KMS-11 (cell line): ENCODE results near the gene ATP7B.

ENCODE experiments used
- H2AFZ ChIP-seq: fragments of 200-600 bp; sonication (generic); 2 replicates; pipeline ENCODE4 v1.6.1; 2016; ENCODE audit warnings: antibody characterized with exemption, mixed run types, low read depth
- H3K27ac ChIP-seq: fragments of 200-600 bp; sonication (generic); 2 replicates; pipeline ENCODE4 v1.6.1; 2016; ENCODE audit warnings: mild to moderate bottlenecking, mixed run types
- H3K27me3 ChIP-seq: fragments of 200-600 bp; sonication (generic); 2 replicates; pipeline ENCODE4 v1.6.1; 2017; ENCODE audit warnings: mild to moderate bottlenecking, low read depth, mixed run types, moderate library complexity; ENCODE audit not compliant: insufficient read depth
- H3K36me3 ChIP-seq: fragments of 200-600 bp; sonication (generic); 2 replicates; pipeline ENCODE4 v1.6.1; 2017; ENCODE audit warnings: mild to moderate bottlenecking, mixed run types; ENCODE audit not compliant: insufficient read depth
- H3K4me1 ChIP-seq: fragments of 200-600 bp; sonication (generic); 2 replicates; pipeline ENCODE4 v1.6.1; 2016; ENCODE audit warnings: mild to moderate bottlenecking, low read depth, mixed run types; ENCODE audit not compliant: poor library complexity, severe bottlenecking
- H3K4me2 ChIP-seq: fragments of 200-600 bp; sonication (generic); 2 replicates; pipeline ENCODE4 v1.7.0; 2016; ENCODE audit warnings: mild to moderate bottlenecking, mixed run types
- H3K4me3 ChIP-seq: fragments of 200-600 bp; sonication (generic); IDR thresholded peaks from 2 replicates; pipeline ENCODE4 v1.6.1; 2017; ENCODE audit warnings: low read depth, low read length, mixed read lengths; ENCODE audit not compliant: insufficient read depth
- H3K79me2 ChIP-seq: fragments of 200-600 bp; sonication (generic); 2 replicates; pipeline ENCODE4 v1.6.1; 2016; ENCODE audit warnings: low read depth, mixed run types; ENCODE audit not compliant: insufficient read depth
- H3K9ac ChIP-seq: fragments of 200-600 bp; sonication (generic); 2 replicates; pipeline ENCODE4 v1.6.1; 2016; ENCODE audit warnings: mild to moderate bottlenecking, mixed run types
- H4K20me1 ChIP-seq: fragments of 200-600 bp; sonication (generic); 2 replicates; pipeline ENCODE4 v1.6.1; 2016; ENCODE audit warnings: mild to moderate bottlenecking, mixed run types; ENCODE audit not compliant: insufficient read depth
- TF ChIP-seq, protein P1 (sequence below): fragments of 200-600 bp; sonication (generic); conservative IDR thresholded peaks from 2 replicates; pipeline ENCODE4 v1.6.1; 2017; ENCODE audit warnings: low read depth, mild to moderate bottlenecking, antibody characterized with exemption, low read length, moderate library complexity, mixed read lengths

Gene ATP7B

DNA sequence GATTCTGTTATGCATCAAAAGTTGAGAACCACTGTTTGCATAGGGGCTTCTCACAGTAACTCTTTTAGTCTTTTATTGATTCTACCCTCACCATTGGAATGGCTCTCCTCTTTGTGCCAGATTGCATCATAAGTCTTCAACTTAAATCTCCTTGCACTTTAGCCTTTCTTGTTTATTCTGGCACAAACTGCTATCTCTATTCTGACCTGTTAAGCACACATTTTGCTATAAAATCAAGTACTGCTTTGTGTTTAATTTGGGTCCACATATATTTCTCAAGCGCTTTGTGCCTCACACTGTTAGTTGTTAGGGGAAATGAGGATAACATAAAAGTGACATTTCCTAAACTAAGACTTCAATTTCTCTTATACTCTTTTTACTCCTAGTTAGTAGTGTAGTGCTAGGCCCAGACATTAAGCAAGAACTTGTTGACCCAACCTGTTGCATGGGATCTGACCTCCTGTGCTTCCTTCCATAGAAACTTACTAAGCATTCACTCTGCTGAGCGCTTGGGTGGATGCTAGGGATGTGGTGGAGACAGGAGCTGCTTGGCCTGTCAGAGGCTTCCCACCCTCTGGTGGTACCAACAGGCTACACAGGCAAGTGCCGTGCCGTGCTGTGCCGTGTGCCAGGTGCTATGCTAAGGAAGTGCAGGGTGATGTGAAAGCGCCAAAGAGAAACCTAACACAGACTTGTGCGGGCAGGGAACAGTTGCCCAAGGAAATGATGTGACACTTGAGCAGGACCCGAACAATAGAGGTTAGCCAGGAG lies 14.4 kb upstream of the ATP7B start:
- TF ChIP-seq, protein P1, sequence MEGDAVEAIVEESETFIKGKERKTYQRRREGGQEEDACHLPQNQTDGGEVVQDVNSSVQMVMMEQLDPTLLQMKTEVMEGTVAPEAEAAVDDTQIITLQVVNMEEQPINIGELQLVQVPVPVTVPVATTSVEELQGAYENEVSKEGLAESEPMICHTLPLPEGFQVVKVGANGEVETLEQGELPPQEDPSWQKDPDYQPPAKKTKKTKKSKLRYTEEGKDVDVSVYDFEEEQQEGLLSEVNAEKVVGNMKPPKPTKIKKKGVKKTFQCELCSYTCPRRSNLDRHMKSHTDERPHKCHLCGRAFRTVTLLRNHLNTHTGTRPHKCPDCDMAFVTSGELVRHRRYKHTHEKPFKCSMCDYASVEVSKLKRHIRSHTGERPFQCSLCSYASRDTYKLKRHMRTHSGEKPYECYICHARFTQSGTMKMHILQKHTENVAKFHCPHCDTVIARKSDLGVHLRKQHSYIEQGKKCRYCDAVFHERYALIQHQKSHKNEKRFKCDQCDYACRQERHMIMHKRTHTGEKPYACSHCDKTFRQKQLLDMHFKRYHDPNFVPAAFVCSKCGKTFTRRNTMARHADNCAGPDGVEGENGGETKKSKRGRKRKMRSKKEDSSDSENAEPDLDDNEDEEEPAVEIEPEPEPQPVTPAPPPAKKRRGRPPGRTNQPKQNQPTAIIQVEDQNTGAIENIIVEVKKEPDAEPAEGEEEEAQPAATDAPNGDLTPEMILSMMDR, result no peak
- no peak overlapping the region for H2AFZ ChIP-seq
- H3K4me1 ChIP-seq, result no peaks in the 10 kb centered on the region
- H3K36me3 ChIP-seq, result no peaks in the 10 kb centered on the region
- no peaks in the 10 kb centered on the region for H3K79me2 ChIP-seq
- no peak overlapping the region for H3K4me3 ChIP-seq
- H3K4me2 ChIP-seq, result no peak overlapping the region
- H4K20me1 ChIP-seq, result no peaks in the 10 kb centered on the region
- no peaks in the 10 kb centered on the region for H3K27me3 ChIP-seq
- no peak overlapping the region for H3K27ac ChIP-seq
- H3K9ac ChIP-seq, result no peak overlapping the region

GRCh38 chr13:52024481-52024880 lies 13.2 kb upstream of the ATP7B start, which contains the start of gene UTP14C:
UTP14C (plus strand) TSS chr13:52024691; CDS start chr13:52028805, 4,114 bp downstream.
- TF ChIP-seq, protein P1, result no peak
- H3K36me3 ChIP-seq, result no peaks in the 10 kb centered on the region
- no peaks in the 10 kb centered on the region for H4K20me1 ChIP-seq
- H2AFZ ChIP-seq, result no peak within 1 kb of the TSS
- H3K27me3 ChIP-seq, result no peaks in the 10 kb centered on the region
- no peak within 1 kb of the TSS for H3K4me3 ChIP-seq
- H3K9ac ChIP-seq, result no peak within 1 kb of the TSS
- no peaks in the 10 kb centered on the region for H3K79me2 ChIP-seq
- no peak within 1 kb of the TSS for H3K27ac ChIP-seq
- no peak within 1 kb of the TSS for H3K4me2 ChIP-seq
- H3K4me1 ChIP-seq, result no peaks in the 10 kb centered on the region

GRCh38 chr13:52022356-52022755 lies 11.1 kb upstream of the ATP7B start:
- H3K79me2 ChIP-seq, result no peaks in the 10 kb centered on the region
- no peak overlapping the region for H2AFZ ChIP-seq
- no peak overlapping the region for H3K27ac ChIP-seq
- no peaks in the 10 kb centered on the region for H3K36me3 ChIP-seq
- no peak overlapping the region for H3K4me3 ChIP-seq
- H3K9ac ChIP-seq, result no peak overlapping the region
- no peak overlapping the region for H3K4me2 ChIP-seq
- TF ChIP-seq, protein P1, result no peak
- H3K27me3 ChIP-seq, result no peaks in the 10 kb centered on the region
- no peaks in the 10 kb centered on the region for H3K4me1 ChIP-seq
- H4K20me1 ChIP-seq, result no peaks in the 10 kb centered on the region

DNA sequence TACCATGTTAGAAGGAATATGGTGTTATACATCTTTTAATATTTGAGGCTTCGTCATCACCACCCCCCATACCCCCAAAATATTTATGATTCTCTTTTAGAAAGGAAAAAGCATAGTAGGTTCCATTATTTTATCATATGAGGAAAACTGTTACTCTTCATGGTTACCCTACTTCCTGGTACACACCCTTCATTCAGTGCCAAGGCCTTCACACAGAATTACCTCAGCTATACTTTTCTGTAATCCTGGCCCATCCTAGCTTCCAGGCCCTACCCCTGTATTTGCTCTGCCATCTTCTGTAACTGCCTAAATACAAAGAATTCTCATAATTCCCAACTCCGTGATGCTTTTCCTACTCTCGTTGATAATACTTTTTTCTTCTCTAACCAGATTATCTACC lies 8.9 kb upstream of the ATP7B start:
- Histone ChIP-seq H2AFZ (no peak overlapping the region), H3K4me2 (no peak overlapping the region), H3K27me3 (no peaks in the 10 kb centered on the region), H3K4me1 (no peaks in the 10 kb centered on the region), H3K4me3 (no peak overlapping the region), H3K36me3 (no peaks in the 10 kb centered on the region), H3K9ac (no peak overlapping the region), H4K20me1 (no peaks in the 10 kb centered on the region), H3K27ac (no peak overlapping the region), H3K79me2 (no peaks in the 10 kb centered on the region)
- TF ChIP-seq, protein P1, result no peak
